MM.1S (cell line): ENCODE measurements around the gene TAF11L9.
"Not testable (repeated sequence)": the region's sequence is repeated elsewhere in the genome, so short reads cannot be mapped to it uniquely, and the experiment has no call there.

Experiments used
- CTCF ChIP-seq: fragments of 300-600 bp; sonication (generic); IDR thresholded peaks from 2 replicates; pipeline ENCODE4 v1.5.1; 2016; ENCODE audit warnings: antibody characterized with exemption, low read length, mixed read lengths
- EZH2 ChIP-seq: fragments of 300-600 bp; sonication (generic); optimal IDR thresholded peaks from 2 replicates; pipeline ENCODE3; 2017; ENCODE audit warnings: low read depth, mild to moderate bottlenecking, antibody characterized with exemption, low read length, mixed read lengths
- EZH2phosphoT487 ChIP-seq: fragments of 300-600 bp; sonication (generic); IDR thresholded peaks from 2 replicates; pipeline ENCODE4 v1.6.1; 2018; ENCODE audit warnings: antibody characterized with exemption, low read length

DNA sequence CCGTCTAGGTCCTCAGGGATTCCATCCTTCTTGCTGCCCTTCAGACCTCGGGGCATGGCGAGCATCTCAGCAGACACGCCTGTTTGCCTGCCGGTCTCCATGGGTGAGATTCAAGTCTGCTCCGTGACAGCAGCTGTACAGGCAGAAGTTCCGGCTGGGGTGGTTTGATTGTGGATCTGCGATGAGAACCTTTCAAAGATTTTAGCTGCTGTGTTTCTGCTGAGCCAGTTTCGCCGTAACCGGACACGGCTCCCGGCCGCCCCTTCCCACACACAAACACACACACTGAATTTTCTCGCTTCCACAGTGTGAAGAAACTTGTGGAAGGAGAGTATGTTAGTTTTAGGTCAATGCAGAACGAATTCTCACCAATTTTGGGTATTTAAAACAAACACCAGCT, 3.3 kb downstream of the TAF11L9 start, which contains the start of gene TAF11L8:
- not testable (repeated sequence) for TF ChIP-seq CTCF, EZH2, EZH2phosphoT487
